WERI-Rb-1 (cell line): ENCODE results near the gene PPFIA1.
"Not testable (repeated sequence)": the region's sequence is repeated elsewhere in the genome, so short reads cannot be mapped to it uniquely, and the experiment has no call there.

Experiments
- DNase-seq: peaks from one replicate; pipeline ENCODE4 v3.0.0-alpha.2; 2020
- H3K27ac ChIP-seq: fragments of 250-450 bp; sonication (Bioruptor Pico); 2 replicates; pipeline ENCODE4 v1.5.1; 2020; ENCODE audit warnings: mild to moderate bottlenecking, moderate library complexity
- H3K27me3 ChIP-seq: fragments of 250-450 bp; sonication (Bioruptor Pico); 2 replicates; pipeline ENCODE4 v1.5.1; 2021; ENCODE audit warnings: mild to moderate bottlenecking, low read depth, moderate library complexity; ENCODE audit not compliant: insufficient read depth, severe bottlenecking
- H3K36me3 ChIP-seq: fragments of 250-450 bp; sonication (Bioruptor Pico); 2 replicates; pipeline ENCODE4 v1.5.1; 2020; ENCODE audit warnings: mild to moderate bottlenecking, moderate library complexity
- H3K4me3 ChIP-seq: 2 replicates; pipeline ENCODE4 v1.5.1; 2011; ENCODE audit warnings: low read depth, mild to moderate bottlenecking, control low read depth, low read length
- H3K9me3 ChIP-seq: fragments of 250-450 bp; sonication (Bioruptor Pico); 2 replicates; pipeline ENCODE4 v1.5.1; 2021; ENCODE audit warnings: mild to moderate bottlenecking, moderate library complexity; ENCODE audit not compliant: severe bottlenecking
- TF ChIP-seq, protein P1 (sequence below): IDR thresholded peaks from 2 replicates; pipeline ENCODE4 v1.5.1; 2011; ENCODE audit warnings: low read depth, mild to moderate bottlenecking, control low read depth, inconsistent platforms, low read length

The PPFIA1 gene

GRCh38 chr11:70292863-70293262 lies 22.4 kb downstream of the PPFIA1 start:
- no peak for DNase-seq
- Histone ChIP-seq H3K27ac (peak overlapping the region; percentile 11; the same call in 1 of the 2 replicates), H3K36me3 (peaks cover 52% of the 10 kb centered on the region), H3K4me3 (no peak overlapping the region), H3K9me3 (no peaks in the 10 kb centered on the region), H3K27me3 (no peaks in the 10 kb centered on the region)
- TF ChIP-seq, protein P1, sequence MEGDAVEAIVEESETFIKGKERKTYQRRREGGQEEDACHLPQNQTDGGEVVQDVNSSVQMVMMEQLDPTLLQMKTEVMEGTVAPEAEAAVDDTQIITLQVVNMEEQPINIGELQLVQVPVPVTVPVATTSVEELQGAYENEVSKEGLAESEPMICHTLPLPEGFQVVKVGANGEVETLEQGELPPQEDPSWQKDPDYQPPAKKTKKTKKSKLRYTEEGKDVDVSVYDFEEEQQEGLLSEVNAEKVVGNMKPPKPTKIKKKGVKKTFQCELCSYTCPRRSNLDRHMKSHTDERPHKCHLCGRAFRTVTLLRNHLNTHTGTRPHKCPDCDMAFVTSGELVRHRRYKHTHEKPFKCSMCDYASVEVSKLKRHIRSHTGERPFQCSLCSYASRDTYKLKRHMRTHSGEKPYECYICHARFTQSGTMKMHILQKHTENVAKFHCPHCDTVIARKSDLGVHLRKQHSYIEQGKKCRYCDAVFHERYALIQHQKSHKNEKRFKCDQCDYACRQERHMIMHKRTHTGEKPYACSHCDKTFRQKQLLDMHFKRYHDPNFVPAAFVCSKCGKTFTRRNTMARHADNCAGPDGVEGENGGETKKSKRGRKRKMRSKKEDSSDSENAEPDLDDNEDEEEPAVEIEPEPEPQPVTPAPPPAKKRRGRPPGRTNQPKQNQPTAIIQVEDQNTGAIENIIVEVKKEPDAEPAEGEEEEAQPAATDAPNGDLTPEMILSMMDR, result no peak

GRCh38 chr11:70295166-70295565 lies 24.7 kb downstream of the PPFIA1 start:
- not testable (repeated sequence) for DNase-seq, H3K27me3 ChIP-seq, H3K9me3 ChIP-seq, H3K4me3 ChIP-seq, H3K27ac ChIP-seq
- H3K36me3 ChIP-seq, result peaks cover 58% of the 10 kb centered on the region

DNA sequence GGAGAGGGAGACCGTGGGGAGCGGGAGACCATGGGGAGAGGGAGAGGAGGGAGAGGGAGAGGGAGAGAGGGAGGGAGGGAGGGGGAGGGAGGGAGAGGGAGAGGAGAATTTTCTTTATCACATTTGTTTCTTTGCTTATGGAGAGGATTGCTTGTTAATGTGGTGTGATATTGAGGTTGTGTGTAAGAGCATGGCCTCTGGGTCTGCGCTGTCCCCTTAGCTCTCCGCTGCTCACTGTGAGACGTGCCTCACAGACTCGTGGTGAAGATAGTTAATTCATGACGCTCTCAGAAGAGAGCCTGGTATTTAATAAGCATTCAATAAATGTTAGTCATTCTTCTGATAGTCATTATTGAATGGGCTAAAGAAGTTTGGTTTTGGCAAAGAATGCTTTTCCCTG lies 26.2 kb downstream of the PPFIA1 start:
- Histone ChIP-seq H3K36me3 (peaks cover 51% of the 10 kb centered on the region), H3K9me3 (no peaks in the 10 kb centered on the region), H3K27ac (no peak overlapping the region), H3K4me3 (no peak overlapping the region), H3K27me3 (no peaks in the 10 kb centered on the region)
- DNase-seq, result no peak
- TF ChIP-seq, protein P1, result no peak

DNA sequence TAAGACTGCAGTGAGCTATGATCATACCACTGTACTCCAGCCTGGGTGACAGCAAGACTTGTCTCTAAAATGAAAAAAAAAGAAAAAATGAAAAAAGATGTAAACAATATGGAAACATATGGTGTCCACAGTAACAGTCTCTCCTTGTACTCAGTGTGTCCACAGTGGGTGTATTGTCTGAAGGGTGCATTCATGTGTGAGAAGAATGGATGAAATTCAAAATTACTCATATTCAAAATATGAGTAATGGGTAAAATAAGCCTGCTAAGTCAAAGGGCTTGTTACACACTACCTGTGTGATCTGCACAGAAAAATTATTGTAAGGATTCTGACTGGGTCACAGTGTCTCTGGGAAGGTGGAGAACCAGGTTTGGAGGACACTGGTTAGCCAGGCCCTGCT lies 26.9 kb downstream of the PPFIA1 start:
- TF ChIP-seq, protein P1, result no peak
- Histone ChIP-seq H3K27ac (no peak overlapping the region), H3K36me3 (peaks cover 51% of the 10 kb centered on the region), H3K27me3 (no peaks in the 10 kb centered on the region), H3K9me3 (no peaks in the 10 kb centered on the region), H3K4me3 (no peak overlapping the region)
- no peak for DNase-seq

GRCh38 chr11:70298243-70298915 lies 27.9 kb downstream of the PPFIA1 start:
- Histone ChIP-seq H3K27ac (no peak overlapping the region), H3K36me3 (peaks cover 42% of the 10 kb centered on the region), H3K4me3 (no peak overlapping the region), H3K9me3 (no peaks in the 10 kb centered on the region), H3K27me3 (no peaks in the 10 kb centered on the region)
- no peak for DNase-seq
- TF ChIP-seq, protein P1, result no peak

DNA sequence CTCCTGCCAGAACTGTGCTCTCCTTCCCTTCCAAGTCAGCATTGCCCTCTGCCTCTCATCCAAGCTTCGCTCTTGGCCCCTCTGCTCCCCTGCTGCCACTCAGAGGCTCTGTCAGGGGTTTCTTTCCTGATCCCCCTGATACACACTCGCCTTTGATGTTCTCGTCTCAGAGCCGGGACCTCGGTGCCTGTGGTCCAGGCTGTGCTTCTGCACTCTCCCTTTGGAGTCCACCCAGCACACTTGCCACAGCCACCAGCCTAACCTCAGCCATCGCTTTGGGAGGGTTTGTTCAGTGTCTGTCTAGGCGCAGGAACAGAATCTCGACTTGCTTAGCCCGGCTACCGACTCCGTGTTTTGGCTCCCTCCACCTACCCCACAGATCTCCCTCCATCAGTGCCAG lies 29.1 kb downstream of the PPFIA1 start:
- H3K4me3 ChIP-seq, result no peak overlapping the region
- no peaks in the 10 kb centered on the region for H3K27me3 ChIP-seq
- no peak overlapping the region for H3K27ac ChIP-seq
- no peaks in the 10 kb centered on the region for H3K9me3 ChIP-seq
- peaks cover 36% of the 10 kb centered on the region for H3K36me3 ChIP-seq
- no peak for DNase-seq
- TF ChIP-seq, protein P1, result no peak
